ENCODE data around the gene NPHP4.

DNA sequence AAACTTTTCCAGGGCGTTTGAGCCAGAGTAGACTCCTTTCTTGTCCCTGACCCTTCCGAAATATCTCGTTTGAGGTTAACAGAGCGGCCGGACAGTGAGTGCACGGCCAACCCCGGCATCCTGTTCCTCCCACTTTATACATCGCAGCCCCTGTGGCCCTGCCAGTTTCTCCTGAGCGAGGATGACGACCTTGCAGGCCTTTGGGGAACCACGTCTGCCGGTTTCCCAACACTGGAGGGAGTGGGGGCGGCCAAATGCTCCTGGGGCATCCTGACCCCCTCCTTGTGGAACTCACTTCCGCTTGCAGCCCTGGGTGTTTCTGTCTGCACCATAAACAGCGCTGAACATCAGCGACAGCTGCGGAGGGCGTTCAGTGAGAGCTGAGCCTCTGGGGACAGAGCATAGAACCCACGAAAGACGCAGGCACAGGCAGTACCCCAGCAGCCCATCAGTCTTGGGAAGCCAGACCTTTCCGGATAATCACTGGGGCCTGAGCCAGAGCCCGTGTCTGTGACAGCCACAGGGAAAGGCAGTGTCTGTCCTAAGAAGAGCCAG lies 48.7 kb upstream of the NPHP4 start:
- TF ChIP-seq, protein P1, sequence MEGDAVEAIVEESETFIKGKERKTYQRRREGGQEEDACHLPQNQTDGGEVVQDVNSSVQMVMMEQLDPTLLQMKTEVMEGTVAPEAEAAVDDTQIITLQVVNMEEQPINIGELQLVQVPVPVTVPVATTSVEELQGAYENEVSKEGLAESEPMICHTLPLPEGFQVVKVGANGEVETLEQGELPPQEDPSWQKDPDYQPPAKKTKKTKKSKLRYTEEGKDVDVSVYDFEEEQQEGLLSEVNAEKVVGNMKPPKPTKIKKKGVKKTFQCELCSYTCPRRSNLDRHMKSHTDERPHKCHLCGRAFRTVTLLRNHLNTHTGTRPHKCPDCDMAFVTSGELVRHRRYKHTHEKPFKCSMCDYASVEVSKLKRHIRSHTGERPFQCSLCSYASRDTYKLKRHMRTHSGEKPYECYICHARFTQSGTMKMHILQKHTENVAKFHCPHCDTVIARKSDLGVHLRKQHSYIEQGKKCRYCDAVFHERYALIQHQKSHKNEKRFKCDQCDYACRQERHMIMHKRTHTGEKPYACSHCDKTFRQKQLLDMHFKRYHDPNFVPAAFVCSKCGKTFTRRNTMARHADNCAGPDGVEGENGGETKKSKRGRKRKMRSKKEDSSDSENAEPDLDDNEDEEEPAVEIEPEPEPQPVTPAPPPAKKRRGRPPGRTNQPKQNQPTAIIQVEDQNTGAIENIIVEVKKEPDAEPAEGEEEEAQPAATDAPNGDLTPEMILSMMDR (IDR thresholded peaks at IDR 0.05): no peak
- TF ChIP-seq POLR2A (IDR thresholded peaks at IDR 0.05): no peak
- no peak for TF ChIP-seq POLR2AphosphoS5 (IDR thresholded peaks at IDR 0.05)
